Astrocyte (in vitro differentiated cells and primary cell): ENCODE data around the gene METTL24.
"Not testable (repeated sequence)": the region's sequence is repeated elsewhere in the genome, so short reads cannot be mapped to it uniquely, and the experiment has no call there.

ENCODE experiments used
- CTCF ChIP-seq: IDR thresholded peaks from 2 replicates; pipeline ENCODE4 v1.5.1; 2011; ENCODE audit warnings: low read depth, mild to moderate bottlenecking, inconsistent platforms, low read length, moderate library complexity; ENCODE audit not compliant: insufficient read depth
- EZH2 ChIP-seq: IDR thresholded peaks from 2 replicates; pipeline ENCODE4 v1.6.1; 2012; ENCODE audit warnings: mild to moderate bottlenecking, low read length, inconsistent platforms; ENCODE audit not compliant: insufficient read depth

DNA sequence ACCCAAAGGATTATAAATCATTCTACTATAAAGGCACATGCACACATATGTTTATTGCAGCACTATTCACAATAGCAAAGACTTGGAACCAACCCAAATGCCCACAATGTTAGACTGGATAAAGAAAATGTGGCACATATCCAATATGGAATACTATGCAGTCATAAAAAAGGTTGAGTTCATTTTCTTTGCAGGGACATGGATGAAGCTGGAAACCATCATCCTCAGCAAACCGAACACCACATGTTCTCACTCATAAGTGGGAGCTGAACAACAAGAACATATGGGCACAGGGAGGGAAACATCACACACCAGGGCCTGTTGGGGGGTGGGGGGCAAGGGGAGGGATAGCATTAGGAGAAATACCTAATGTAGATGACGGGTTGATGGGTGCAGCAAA is 52.3 kb downstream of the METTL24 start:
- TF ChIP-seq CTCF, EZH2: not testable (repeated sequence)
